ENCODE results near the gene PDE10A.

The PDE10A gene

GRCh38 chr6:165679326-165679725 lies 16.3 kb upstream of the PDE10A start (continued):
- no peak for TF ChIP-seq PPARA (CRISPR knock-in tag; IDR thresholded peaks at IDR 0.05; ENCODE audit: borderline replicate concordance)
- no peak for TF ChIP-seq PATZ1 (CRISPR knock-in tag; IDR thresholded peaks at IDR 0.05; ENCODE audit: borderline replicate concordance)
- no peak for TF ChIP-seq OSR1 (CRISPR knock-in tag; IDR thresholded peaks at IDR 0.05)
- no peak for TF ChIP-seq CSDC2 (CRISPR knock-in tag; IDR thresholded peaks at IDR 0.05)
- no peak for TF ChIP-seq TOX (CRISPR knock-in tag; IDR thresholded peaks at IDR 0.05; ENCODE audit: borderline replicate concordance)

GRCh38 chr6:165678904-165679303 lies 15.9 kb upstream of the PDE10A start:
- TF ChIP-seq ESRRG (CRISPR knock-in tag; IDR thresholded peaks at IDR 0.05) = no peak
- no peak for ATAC-seq

GRCh38 chr6:165678429-165678828 lies 15.4 kb upstream of the PDE10A start:
- TF ChIP-seq ZNF70 (CRISPR knock-in tag; IDR thresholded peaks at IDR 0.05) (no peak), SNAI2 (CRISPR knock-in tag; IDR thresholded peaks at IDR 0.05) (no peak), ZFP30 (CRISPR knock-in tag; IDR thresholded peaks at IDR 0.05) (no peak), PPARA (CRISPR knock-in tag; IDR thresholded peaks at IDR 0.05; ENCODE audit: borderline replicate concordance) (no peak), OSR1 (CRISPR knock-in tag; IDR thresholded peaks at IDR 0.05) (no peak)
- ATAC-seq = no peak

- TF ChIP-seq ZC3H10 (CRISPR knock-in tag; IDR thresholded peaks at IDR 0.05) = no peak
- no peak for TF ChIP-seq PATZ1 (CRISPR knock-in tag; IDR thresholded peaks at IDR 0.05; ENCODE audit: borderline replicate concordance)
- no peak for TF ChIP-seq ESRRG (CRISPR knock-in tag; IDR thresholded peaks at IDR 0.05)
- TF ChIP-seq TSHZ2 (CRISPR knock-in tag; IDR thresholded peaks at IDR 0.05) = no peak
- ATAC-seq = no peak
These were observed 14.1 kb upstream of the PDE10A start for GRCh38 chr6:165677091-165677490.

GRCh38 chr6:165676435-165677068 lies 13.5 kb upstream of the PDE10A start:
- no peak for TF ChIP-seq ZC3H10 (CRISPR knock-in tag; IDR thresholded peaks at IDR 0.05)
- ATAC-seq = no peak

GRCh38 chr6:165675120-165675519 lies 12.1 kb upstream of the PDE10A start:
- TF ChIP-seq ZC3H10 (CRISPR knock-in tag; IDR thresholded peaks at IDR 0.05) = no peak
- TF ChIP-seq CSDC2 (CRISPR knock-in tag; IDR thresholded peaks at IDR 0.05) = no peak
- TF ChIP-seq SNAI2 (CRISPR knock-in tag; IDR thresholded peaks at IDR 0.05) = no peak
- TF ChIP-seq ISL1 (CRISPR knock-in tag; IDR thresholded peaks at IDR 0.05) = no peak
- no peak for TF ChIP-seq RARB (CRISPR knock-in tag; IDR thresholded peaks at IDR 0.05)
- TF ChIP-seq ARNTL (CRISPR knock-in tag; IDR thresholded peaks at IDR 0.05; ENCODE audit: borderline replicate concordance, low read depth) = no peak
- TF ChIP-seq GLIS3 (CRISPR knock-in tag; IDR thresholded peaks at IDR 0.05) = no peak
- TF ChIP-seq CSRNP3 (CRISPR knock-in tag; IDR thresholded peaks at IDR 0.05) = no peak
- no peak for TF ChIP-seq CREB5 (CRISPR knock-in tag; IDR thresholded peaks at IDR 0.05; ENCODE audit: low read depth)
- no peak for ATAC-seq

Measured in SK-N-SH treated with all-trans-retinoic acid at 6 μM for 48 hours (cell line).